Neural cell (in vitro differentiated cells): ENCODE results near the gene ARHGEF12. TPM values are rescaled to one million over a fixed set of nuclear protein-coding genes. Genes with fewer than 3 reads are reported as not detected.

Experiments used
- H2AFZ ChIP-seq: fragments of 200-600, 300-800 bp; sonication (generic), shearing (Covaris generic); 2 replicates; pipeline ENCODE4 v1.6.0; 2014; ENCODE audit warnings: low read depth, mild to moderate bottlenecking, antibody characterized with exemption, low read length, moderate library complexity
- H3F3A ChIP-seq: fragments of 200-600 bp; shearing (Covaris generic); 2 replicates; pipeline ENCODE4 v1.6.1; 2016; ENCODE audit warnings: mild to moderate bottlenecking, moderate library complexity, mixed read lengths, antibody characterized with exemption, low read length; ENCODE audit not compliant: insufficient read depth, poor library complexity, severe bottlenecking
- H3K27ac ChIP-seq: fragments of 200-600, 300-800 bp; sonication (generic), shearing (Covaris generic); 2 replicates; pipeline ENCODE4 v1.5.1; 2014; ENCODE audit warnings: mild to moderate bottlenecking, low read length, moderate library complexity
- H3K27me3 ChIP-seq: fragments of 300-800, 200-600 bp; sonication (generic), shearing (Covaris generic); 2 replicates; pipeline ENCODE4 v1.6.0; 2014; ENCODE audit warnings: mild to moderate bottlenecking, low read depth, low read length, moderate library complexity; ENCODE audit not compliant: insufficient read depth
- H3K36me3 ChIP-seq: fragments of 300-800, 200-600 bp; sonication (generic), shearing (Covaris generic); 2 replicates; pipeline ENCODE4 v1.5.1; 2014; ENCODE audit warnings: mild to moderate bottlenecking, antibody characterized with exemption, low read length, moderate library complexity; ENCODE audit not compliant: insufficient read depth
- H3K4me2 ChIP-seq: fragments of 300-800, 200-600 bp; sonication (generic), shearing (Covaris generic); 2 replicates; pipeline ENCODE4 v1.6.0; 2014; ENCODE audit warnings: mild to moderate bottlenecking, low read length
- H3K4me3 ChIP-seq: fragments of 300-800, 200-600 bp; sonication (generic), shearing (Covaris generic); 2 replicates; pipeline ENCODE4 v1.5.1; 2014; ENCODE audit warnings: mild to moderate bottlenecking, low read length, moderate library complexity
- H3K79me2 ChIP-seq: fragments of 200-600 bp; shearing (Covaris generic); replicated peaks from 2 replicates; pipeline ENCODE4 v1.6.0; 2014; ENCODE audit warnings: mild to moderate bottlenecking, low read length, moderate library complexity; ENCODE audit not compliant: insufficient read depth
- H3K9ac ChIP-seq: fragments of 300-800, 200-600 bp; sonication (generic), shearing (Covaris generic); 2 replicates; pipeline ENCODE4 v1.6.1; 2016; ENCODE audit warnings: mild to moderate bottlenecking, low read length, mixed read lengths
- H3K9me2 ChIP-seq: fragments of 200-600 bp; shearing (Covaris generic); 2 replicates; pipeline ENCODE4 v1.6.1; 2016; ENCODE audit warnings: mild to moderate bottlenecking, low read length, mixed read lengths; ENCODE audit not compliant: insufficient read depth
- H3K9me3 ChIP-seq: fragments of 200-600, 300-800 bp; sonication (generic), shearing (Covaris generic); 2 replicates; pipeline ENCODE4 v1.6.1; 2016; ENCODE audit warnings: mild to moderate bottlenecking, mixed run types, low read length, moderate library complexity, mixed read lengths
- H4K20me1 ChIP-seq: fragments of 200-600 bp; shearing (Covaris generic); 2 replicates; pipeline ENCODE4 v1.6.1; 2016; ENCODE audit warnings: mild to moderate bottlenecking, mixed run types; ENCODE audit not compliant: insufficient read depth
- EP300 ChIP-seq: fragments of 450-650 bp; conservative IDR thresholded peaks from 2 replicates; pipeline ENCODE4 v1.6.1; 2014; ENCODE audit warnings: antibody characterized with exemption, mild to moderate bottlenecking, moderate library complexity; ENCODE audit not compliant: poor library complexity, severe bottlenecking
- EZH2 ChIP-seq: fragments of 200-600, 300-800 bp; shearing (Covaris generic), sonication (generic); IDR thresholded peaks from 2 replicates; pipeline ENCODE4 v1.6.1; 2014; ENCODE audit warnings: antibody characterized with exemption, low read length, borderline replicate concordance, mild to moderate bottlenecking; ENCODE audit not compliant: insufficient read depth, poor library complexity, severe bottlenecking
- MXI1 ChIP-seq: fragments of 450-650 bp; conservative IDR thresholded peaks from 2 replicates; pipeline ENCODE4 v1.6.1; 2014; ENCODE audit warnings: antibody characterized with exemption, mild to moderate bottlenecking; ENCODE audit not compliant: poor library complexity, severe bottlenecking
- POLR2AphosphoS5 ChIP-seq: IDR thresholded peaks from 2 replicates; pipeline ENCODE4 v1.6.1; 2012
- RAD21 ChIP-seq: fragments of 450-650 bp; conservative IDR thresholded peaks from 2 replicates; pipeline ENCODE4 v1.6.1; 2014; ENCODE audit warnings: antibody characterized with exemption, mild to moderate bottlenecking, moderate library complexity
- SMC3 ChIP-seq: fragments of 450-650 bp; conservative IDR thresholded peaks from 2 replicates; pipeline ENCODE4 v1.6.1; 2014; ENCODE audit warnings: antibody characterized with exemption, mild to moderate bottlenecking, moderate library complexity; ENCODE audit not compliant: poor library complexity
- TAF1 ChIP-seq: IDR thresholded peaks from 2 replicates; pipeline ENCODE4 v1.6.1; 2012; ENCODE audit warnings: low read depth
- polyA plus RNA-seq: library from polyadenylated mRNA; depleted of rRNA; stranded (reverse); fragments of >200 nt; gene quantifications from 2 replicates; pipeline ENCODE4 v1.2.3, GENCODE V29; 2014
- TF ChIP-seq, protein P1 (sequence below): fragments of 450-650 bp; IDR thresholded peaks from 2 replicates; pipeline ENCODE4 v1.5.1; 2014; ENCODE audit warnings: antibody characterized with exemption, mild to moderate bottlenecking, moderate library complexity; ENCODE audit not compliant: poor library complexity, severe bottlenecking
- TF ChIP-seq, protein P2 (sequence below): IDR thresholded peaks from 2 replicates; pipeline ENCODE4 v1.6.1; 2012; ENCODE audit warnings: borderline replicate concordance

ARHGEF12 gene
- polyA plus RNA-seq, 1 donor from 2014 or later: 93.4 TPM

DNA sequence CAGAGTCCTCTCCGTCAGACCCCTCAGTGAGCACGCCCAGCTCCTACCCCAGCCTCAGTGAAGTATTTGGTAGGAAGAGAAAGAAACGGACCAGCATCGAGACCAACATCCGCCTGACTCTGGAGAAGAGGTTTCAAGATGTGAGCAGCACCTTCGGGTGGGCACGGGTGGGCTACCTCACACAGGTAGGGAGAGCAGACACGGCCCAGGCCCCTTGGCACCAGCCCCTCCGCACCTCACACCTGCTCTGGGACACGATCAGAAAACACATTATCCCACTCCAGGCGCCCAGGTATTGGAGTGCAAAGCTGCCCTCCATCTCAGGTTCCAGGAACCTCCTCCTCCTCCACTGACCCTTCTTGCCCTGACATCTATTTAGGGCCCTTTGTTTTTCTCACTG is 28.7 kb upstream of the ARHGEF12 start:
- H4K20me1 ChIP-seq: no peaks in the 10 kb centered on the region
- no peak overlapping the region for H2AFZ ChIP-seq
- H3F3A ChIP-seq: no peaks in the 10 kb centered on the region
- H3K9ac ChIP-seq: no peak overlapping the region
- H3K4me2 ChIP-seq: no peak overlapping the region
- no peak overlapping the region for H3K27ac ChIP-seq
- no peaks in the 10 kb centered on the region for H3K9me2 ChIP-seq
- H3K4me3 ChIP-seq: no peak overlapping the region
- TF ChIP-seq RAD21 (no peak), TAF1 (no peak), POLR2AphosphoS5 (no peak), EZH2 (no peak), EP300 (no peak), SMC3 (no peak), MXI1 (no peak)
- TF ChIP-seq, protein P1, sequence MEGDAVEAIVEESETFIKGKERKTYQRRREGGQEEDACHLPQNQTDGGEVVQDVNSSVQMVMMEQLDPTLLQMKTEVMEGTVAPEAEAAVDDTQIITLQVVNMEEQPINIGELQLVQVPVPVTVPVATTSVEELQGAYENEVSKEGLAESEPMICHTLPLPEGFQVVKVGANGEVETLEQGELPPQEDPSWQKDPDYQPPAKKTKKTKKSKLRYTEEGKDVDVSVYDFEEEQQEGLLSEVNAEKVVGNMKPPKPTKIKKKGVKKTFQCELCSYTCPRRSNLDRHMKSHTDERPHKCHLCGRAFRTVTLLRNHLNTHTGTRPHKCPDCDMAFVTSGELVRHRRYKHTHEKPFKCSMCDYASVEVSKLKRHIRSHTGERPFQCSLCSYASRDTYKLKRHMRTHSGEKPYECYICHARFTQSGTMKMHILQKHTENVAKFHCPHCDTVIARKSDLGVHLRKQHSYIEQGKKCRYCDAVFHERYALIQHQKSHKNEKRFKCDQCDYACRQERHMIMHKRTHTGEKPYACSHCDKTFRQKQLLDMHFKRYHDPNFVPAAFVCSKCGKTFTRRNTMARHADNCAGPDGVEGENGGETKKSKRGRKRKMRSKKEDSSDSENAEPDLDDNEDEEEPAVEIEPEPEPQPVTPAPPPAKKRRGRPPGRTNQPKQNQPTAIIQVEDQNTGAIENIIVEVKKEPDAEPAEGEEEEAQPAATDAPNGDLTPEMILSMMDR: no peak
- TF ChIP-seq, protein P2, sequence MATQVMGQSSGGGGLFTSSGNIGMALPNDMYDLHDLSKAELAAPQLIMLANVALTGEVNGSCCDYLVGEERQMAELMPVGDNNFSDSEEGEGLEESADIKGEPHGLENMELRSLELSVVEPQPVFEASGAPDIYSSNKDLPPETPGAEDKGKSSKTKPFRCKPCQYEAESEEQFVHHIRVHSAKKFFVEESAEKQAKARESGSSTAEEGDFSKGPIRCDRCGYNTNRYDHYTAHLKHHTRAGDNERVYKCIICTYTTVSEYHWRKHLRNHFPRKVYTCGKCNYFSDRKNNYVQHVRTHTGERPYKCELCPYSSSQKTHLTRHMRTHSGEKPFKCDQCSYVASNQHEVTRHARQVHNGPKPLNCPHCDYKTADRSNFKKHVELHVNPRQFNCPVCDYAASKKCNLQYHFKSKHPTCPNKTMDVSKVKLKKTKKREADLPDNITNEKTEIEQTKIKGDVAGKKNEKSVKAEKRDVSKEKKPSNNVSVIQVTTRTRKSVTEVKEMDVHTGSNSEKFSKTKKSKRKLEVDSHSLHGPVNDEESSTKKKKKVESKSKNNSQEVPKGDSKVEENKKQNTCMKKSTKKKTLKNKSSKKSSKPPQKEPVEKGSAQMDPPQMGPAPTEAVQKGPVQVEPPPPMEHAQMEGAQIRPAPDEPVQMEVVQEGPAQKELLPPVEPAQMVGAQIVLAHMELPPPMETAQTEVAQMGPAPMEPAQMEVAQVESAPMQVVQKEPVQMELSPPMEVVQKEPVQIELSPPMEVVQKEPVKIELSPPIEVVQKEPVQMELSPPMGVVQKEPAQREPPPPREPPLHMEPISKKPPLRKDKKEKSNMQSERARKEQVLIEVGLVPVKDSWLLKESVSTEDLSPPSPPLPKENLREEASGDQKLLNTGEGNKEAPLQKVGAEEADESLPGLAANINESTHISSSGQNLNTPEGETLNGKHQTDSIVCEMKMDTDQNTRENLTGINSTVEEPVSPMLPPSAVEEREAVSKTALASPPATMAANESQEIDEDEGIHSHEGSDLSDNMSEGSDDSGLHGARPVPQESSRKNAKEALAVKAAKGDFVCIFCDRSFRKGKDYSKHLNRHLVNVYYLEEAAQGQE: no peak
- H3K36me3 ChIP-seq: no peaks in the 10 kb centered on the region
- no peaks in the 10 kb centered on the region for H3K79me2 ChIP-seq
- H3K9me3 ChIP-seq: no peaks in the 10 kb centered on the region
- no peaks in the 10 kb centered on the region for H3K27me3 ChIP-seq

- no peaks in the 10 kb centered on the region for H4K20me1 ChIP-seq
- H3K27ac ChIP-seq: no peak overlapping the region
- H3K4me3 ChIP-seq: no peak overlapping the region
- H3K27me3 ChIP-seq: no peaks in the 10 kb centered on the region
- no peaks in the 10 kb centered on the region for H3K79me2 ChIP-seq
- H3K9ac ChIP-seq: no peak overlapping the region
- H3K36me3 ChIP-seq: no peaks in the 10 kb centered on the region
- no peak overlapping the region for H3K4me2 ChIP-seq
- H3K9me2 ChIP-seq: no peaks in the 10 kb centered on the region
- no peak overlapping the region for H2AFZ ChIP-seq
- no peaks in the 10 kb centered on the region for H3F3A ChIP-seq
- no peaks in the 10 kb centered on the region for H3K9me3 ChIP-seq
- TF ChIP-seq EZH2 (no peak), TAF1 (no peak), SMC3 (no peak), RAD21 (no peak), POLR2AphosphoS5 (no peak), EP300 (no peak)
- TF ChIP-seq, protein P1: no peak
- TF ChIP-seq, protein P2: no peak
Measured at GRCh38 chr11:120308081-120308480, 28.1 kb upstream of the ARHGEF12 start.
